NCI-H774 (cell line): ENCODE data around the gene PTPN6.
A peak's percentile ranks its signal among the peaks of the same experiment; 100 is the strongest.

ENCODE experiments used
- DNase-seq: peaks from one replicate; lab custom pipeline; 2025; lab: John Stamatoyannopoulos, UW

PTPN6 gene

DNA sequence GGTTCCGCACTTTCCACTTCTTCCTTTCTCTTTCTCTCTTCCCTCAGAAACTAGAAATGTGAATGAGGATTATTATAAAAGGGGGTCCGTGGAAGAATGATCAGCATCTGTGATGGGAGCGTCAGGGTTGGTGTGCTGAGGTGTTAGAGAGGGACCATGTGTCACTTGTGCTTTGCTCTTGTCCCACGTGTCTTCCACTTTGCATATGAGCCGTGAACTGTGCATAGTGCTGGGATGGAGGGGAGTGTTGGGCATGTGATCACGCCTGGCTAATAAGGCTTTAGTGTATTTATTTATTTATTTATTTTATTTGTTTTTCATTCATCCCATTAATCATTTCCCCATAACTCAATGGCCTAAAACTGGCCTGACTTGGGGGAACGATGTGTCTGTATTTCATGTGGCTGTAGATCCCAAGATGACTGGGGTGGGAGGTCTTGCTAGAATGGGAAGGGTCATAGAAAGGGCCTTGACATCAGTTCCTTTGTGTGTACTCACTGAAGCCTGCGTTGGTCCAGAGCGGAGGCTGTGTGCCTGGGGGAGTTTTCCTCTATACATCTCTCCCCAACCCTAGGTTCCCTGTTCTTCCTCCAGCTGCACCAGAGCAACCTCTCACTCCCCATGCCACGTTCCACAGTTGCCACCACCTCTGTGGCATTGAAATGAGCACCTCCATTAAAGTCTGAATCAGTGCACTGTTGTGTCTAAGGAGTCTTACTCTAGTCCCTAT is 28.0 kb upstream of the PTPN6 start:
- no peak for DNase-seq

DNA sequence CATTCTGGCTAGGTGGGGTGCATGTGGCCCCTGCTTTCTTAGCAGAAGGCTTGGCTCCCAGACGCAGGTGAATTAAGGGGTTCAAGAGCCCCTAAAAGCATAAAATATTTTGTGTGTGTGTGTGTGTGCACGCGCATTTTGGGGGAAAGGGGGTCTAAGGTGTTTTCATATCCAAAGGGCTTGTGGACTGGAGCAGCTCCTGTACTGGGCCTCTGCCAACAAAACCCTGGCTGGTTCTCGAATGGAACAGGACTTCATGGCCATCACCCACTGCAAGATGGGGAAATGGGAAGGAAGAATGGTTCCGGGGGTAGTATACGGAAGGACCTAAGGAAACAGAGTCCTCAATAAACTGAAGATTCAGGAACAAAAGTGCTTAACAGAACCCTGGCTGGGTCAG is 27.3 kb upstream of the PTPN6 start:
- DNase-seq = no peak

DNA sequence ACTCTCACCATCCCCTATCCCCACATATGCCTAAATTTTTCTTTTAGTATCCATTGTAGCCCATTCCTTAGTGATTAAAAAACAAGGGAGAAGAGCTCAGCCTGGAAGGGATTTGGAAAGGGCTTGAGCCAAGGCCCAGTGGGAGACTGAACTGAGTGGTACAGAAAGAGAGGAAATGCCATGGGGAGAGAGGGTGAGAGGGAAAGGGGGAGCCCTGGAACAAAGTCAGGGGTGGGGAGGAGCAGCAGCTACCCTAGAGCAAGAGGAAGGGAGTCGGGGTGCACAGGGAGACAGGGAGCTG is 26.0 kb upstream of the PTPN6 start:
- no peak for DNase-seq

DNA sequence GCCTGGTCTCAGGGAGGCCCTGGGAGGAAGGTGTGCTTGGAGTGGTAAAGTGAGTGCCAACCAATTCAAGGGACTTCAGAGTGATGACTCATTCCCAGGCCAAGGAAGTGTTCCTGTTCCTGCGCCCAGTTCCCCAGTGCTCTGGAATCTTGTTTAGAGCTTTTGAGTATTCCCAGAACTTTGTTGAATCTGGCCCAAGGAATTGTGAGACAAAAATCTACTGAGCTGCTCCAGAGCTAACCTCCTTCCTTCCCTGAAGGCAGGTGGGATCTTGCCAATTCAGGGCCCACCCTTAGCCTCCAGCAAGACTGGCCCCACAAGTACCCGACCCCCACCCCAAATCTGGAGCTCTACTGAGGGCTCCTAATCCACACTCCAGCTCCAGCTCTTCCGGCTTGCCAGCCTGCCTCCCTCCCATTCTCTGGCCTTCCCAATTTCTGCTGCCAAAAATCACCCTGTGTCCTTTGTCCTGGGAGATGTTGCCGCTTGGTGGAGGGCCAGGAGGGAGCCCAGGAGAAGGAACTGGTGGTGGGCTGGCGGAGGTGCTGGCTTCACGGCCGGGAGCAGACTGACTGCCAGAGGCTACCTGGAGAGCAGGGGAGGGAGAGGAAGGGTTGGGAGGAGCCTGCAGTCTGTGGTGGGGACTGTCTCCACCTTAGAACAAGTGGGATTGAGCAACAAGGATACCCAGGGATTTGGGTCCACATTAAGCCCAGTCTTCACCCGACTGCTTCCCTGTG is 25.4 kb upstream of the PTPN6 start:
- DNase-seq = no peak

DNA sequence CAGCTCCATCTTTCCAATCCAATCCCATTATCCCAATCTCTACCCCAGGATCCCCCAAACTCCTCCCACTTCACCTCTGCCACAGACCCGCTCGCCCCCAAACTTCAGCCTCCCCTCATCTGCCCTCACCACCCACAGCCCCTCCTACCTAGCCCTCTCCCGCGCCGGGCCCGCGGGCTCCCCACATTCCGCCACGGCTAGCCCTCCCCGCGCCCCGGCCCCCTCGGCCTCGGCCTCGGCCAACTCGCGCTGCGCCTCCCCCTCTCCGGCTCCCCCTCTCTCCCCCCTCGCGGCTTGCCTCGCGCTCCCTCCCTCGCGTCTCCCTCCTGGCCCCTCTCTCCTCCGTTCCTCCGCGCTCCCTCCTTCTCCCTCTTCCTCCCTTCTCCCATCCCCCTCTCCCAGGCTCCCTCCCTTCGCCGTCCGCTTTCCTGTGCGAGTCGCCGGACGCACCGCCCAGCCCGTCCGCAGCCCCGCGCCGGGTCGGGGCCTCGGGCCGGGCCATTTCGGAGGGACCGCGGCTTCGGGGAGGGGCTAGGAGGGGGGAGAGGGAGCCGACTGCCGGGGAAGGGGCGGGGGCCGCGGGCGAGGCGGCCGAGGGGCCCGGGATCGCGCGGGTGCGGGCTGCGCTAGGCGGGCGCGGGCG is 23.7 kb upstream of the PTPN6 start, which contains the start of gene ATN1:
Gene ATN1, plus strand, starts transcription at position 581 of the 643 bp plus-strand sequence. CDS start 6,043 bp downstream, outside the sequence.
- peak; percentile 49 for DNase-seq

DNA sequence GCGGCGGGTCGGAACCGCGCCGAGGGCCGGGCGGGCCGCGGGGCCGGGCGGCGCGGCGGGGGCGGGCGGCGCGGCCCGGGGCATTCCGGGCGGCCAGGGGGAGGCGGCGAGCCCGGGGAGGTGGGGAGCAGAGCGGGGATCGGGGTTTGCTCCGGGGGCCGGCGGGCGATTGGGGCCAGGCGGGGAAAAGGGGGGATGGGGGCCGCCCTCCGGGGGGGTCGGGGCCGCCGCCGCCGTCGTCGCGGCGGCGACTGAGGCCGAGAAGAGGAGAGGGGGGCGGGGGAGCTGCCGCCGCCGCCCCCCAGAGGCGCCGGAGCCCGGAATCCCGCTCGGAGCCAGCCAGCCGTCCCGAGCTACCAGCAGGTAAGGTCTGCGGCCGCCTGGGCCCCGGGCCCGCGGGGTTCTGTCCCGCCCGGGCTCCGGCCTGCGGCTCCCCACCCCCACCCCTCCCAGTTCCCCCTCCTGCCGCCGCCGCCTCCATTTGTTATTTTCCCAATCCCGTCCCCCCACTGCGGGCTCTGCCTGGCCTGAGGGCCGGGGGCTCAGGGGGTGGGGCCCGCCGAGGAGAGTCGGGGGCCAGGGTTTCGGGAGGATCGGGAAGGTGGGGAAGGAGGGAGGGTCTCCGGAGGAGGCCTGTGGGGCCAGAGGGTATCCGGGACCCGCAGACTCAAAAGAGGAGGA is 23.0 kb upstream of the PTPN6 start:
- DNase-seq = no peak

DNA sequence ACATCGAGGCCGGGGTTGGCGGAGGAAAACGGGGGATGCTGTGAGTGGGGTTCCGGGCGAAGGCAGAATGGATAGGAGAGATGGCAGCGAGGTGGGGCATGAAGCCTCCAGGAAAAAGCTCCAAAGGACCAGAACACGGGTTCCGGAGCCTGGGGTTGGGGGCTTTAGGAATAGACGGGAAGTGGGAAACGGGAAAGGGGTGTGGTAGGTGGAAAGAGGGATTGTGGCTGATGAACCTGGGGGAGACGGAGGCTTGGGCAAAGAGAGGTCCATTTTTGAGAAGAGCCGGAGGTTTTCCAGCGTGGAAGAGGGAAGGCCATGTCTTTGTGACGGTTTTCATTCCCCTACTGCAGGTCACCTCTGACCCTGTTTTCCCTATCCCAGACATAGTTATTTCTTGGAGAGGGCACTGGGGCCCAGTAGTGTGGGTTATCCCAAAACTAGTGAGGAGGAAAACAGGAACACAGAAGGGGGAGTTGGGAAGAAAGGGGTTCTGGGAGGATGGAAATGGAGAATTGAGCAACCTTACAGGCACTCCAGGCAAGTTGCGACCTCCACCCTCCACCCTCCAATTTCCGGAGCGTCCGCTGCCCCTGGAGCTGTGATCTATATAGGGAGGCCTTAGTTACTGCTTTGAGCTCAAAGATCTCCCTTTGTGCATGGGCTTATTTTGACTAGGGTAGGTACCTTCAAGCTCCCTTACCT is 22.3 kb upstream of the PTPN6 start:
- no peak for DNase-seq

DNA sequence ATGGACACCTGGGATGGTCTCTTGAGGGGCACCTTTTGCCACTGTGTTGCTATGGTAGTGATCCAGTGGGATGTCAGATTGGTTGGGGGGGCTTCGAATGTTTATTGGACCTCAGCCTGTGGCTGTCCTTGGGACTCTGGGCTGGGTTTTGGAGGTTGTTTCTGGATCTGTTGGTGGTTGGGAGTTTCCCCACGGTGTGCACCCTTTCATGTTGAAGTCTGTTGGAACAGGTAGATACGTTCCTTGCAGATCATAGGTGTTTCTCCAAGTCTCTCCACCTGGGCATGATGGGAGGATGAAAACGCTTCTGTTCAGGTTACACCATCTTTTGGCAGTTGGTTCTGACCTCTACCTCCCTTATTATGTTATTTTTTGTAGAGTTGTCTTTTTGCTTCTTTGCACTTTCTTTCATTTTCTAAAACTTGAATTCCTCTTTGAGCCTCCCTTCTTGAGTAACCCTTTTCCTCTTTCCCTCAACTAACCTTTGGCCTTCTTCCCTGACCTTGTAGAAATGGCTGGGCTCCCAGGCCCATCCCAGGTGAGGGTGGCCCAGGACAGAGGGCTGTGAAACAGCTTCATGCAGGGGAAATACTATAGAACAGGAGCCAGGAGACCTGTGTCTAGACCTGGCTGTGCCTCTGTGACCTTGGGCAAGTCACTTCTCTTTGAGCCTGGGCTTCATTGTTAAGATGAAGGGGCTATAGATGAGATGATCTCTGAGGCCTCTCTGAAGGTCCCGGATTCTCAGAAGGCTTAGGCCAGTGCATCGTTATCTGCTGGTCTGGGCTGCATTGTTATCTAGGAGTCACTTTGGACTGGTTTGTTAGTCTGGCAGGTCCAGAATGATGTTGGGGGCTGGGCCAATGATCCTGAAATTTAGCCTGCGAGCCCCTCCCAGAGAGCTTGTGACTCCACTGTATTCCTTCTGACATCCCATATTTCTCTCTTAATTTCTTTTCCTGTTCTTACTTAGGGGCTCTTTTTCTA is 21.4 kb upstream of the PTPN6 start:
- no peak for DNase-seq

DNA sequence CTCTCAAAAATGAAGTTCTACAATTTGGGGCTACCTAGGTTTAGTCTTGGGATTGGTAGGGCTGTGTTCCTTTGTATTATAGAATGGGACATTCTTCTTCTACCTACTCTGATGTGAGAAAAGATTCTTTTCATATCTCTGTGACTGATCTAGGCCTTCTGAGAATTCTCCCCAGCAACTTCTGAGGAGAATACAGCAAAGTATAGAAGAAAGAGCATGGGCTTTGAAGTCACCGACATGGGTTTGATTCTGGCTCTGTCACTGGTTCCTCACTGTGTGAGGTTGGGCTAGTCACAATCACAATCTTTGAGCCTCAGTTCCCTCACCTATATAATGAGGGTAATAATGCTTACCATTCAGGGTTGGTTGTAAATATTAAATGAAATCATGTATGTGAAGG is 18.4 kb upstream of the PTPN6 start:
- no peak for DNase-seq

DNA sequence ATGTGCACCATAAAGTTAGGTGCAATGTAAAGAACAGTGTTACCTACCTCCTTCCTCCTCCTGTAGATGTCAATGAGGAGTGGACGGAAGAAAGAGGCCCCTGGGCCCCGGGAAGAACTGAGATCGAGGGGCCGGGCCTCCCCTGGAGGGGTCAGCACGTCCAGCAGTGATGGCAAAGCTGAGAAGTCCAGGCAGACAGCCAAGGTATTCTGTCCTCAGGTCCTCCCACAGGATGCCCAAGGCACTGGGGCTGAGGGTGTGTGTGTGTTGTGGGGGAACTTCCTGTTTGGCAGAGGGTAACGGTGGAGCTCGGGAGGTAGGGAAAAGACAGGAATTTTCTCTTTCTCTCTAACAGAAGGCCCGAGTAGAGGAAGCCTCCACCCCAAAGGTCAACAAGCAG is 17.0 kb upstream of the PTPN6 start:
- no peak for DNase-seq

DNA sequence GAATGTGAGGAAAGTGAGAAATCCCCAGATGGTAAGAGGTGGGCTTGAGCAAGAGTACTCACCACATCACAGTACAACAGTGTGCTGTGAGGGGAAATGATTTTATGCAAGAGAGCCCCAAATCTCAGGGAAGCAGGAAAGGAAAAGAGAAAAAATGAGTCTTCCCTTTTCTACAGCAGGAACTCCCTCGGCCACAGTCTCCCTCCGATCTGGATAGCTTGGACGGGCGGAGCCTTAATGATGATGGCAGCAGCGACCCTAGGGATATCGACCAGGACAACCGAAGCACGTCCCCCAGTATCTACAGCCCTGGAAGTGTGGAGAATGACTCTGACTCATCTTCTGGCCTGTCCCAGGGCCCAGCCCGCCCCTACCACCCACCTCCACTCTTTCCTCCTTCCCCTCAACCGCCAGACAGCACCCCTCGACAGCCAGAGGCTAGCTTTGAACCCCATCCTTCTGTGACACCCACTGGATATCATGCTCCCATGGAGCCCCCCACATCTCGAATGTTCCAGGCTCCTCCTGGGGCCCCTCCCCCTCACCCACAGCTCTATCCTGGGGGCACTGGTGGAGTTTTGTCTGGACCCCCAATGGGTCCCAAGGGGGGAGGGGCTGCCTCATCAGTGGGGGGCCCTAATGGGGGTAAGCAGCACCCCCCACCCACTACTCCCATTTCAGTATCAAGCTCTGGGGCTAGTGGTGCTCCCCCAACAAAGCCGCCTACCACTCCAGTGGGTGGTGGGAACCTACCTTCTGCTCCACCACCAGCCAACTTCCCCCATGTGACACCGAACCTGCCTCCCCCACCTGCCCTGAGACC is 15.6 kb upstream of the PTPN6 start:
- no peak for DNase-seq

DNA sequence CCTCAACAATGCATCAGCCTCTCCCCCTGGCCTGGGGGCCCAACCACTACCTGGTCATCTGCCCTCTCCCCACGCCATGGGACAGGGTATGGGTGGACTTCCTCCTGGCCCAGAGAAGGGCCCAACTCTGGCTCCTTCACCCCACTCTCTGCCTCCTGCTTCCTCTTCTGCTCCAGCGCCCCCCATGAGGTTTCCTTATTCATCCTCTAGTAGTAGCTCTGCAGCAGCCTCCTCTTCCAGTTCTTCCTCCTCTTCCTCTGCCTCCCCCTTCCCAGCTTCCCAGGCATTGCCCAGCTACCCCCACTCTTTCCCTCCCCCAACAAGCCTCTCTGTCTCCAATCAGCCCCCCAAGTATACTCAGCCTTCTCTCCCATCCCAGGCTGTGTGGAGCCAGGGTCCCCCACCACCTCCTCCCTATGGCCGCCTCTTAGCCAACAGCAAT is 14.9 kb upstream of the PTPN6 start:
- no peak for DNase-seq

DNA sequence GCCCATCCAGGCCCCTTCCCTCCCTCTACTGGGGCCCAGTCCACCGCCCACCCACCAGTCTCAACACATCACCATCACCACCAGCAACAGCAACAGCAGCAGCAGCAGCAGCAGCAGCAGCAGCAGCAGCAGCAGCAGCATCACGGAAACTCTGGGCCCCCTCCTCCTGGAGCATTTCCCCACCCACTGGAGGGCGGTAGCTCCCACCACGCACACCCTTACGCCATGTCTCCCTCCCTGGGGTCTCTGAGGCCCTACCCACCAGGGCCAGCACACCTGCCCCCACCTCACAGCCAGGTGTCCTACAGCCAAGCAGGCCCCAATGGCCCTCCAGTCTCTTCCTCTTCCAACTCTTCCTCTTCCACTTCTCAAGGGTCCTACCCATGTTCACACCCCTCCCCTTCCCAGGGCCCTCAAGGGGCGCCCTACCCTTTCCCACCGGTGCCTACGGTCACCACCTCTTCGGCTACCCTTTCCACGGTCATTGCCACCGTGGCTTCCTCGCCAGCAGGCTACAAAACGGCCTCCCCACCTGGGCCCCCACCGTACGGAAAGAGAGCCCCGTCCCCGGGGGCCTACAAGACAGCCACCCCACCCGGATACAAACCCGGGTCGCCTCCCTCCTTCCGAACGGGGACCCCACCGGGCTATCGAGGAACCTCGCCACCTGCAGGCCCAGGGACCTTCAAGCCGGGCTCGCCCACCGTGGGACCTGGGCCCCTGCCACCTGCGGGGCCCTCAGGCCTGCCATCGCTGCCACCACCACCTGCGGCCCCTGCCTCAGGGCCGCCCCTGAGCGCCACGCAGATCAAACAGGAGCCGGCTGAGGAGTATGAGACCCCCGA is 14.3 kb upstream of the PTPN6 start:
- DNase-seq = no peak

DNA sequence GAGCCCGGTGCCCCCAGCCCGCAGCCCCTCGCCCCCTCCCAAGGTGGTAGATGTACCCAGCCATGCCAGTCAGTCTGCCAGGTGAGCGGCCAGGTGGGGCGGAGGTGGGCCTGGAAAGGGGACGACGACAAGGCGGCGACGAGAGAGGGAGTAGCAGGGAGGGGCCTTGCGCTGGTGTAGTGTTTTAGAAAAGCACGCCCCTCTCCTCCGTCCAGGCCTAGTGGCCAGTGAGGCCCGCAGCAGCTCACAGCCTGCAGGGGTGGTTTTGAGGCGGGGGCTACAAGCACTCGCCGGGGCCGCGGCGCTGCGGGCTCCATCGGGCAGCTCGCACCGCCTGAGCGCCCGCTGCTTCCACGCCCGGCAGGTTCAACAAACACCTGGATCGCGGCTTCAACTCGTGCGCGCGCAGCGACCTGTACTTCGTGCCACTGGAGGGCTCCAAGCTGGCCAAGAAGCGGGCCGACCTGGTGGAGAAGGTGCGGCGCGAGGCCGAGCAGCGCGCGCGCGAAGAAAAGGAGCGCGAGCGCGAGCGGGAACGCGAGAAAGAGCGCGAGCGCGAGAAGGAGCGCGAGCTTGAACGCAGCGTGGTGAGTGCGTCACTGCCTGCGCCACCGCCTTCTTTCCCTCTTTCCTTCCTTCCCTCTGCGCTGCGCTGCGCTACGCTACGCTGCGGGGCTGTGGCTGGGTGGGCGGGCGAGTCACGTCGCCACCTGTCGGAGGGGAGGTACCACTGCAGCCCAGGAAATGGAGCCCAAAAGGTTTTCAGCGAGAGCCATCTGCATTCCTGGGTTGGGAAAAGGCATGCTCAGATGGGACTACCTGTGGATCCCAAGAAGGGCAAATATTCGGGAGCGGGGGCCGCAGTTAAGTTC is 13.4 kb upstream of the PTPN6 start:
- DNase-seq = peak; percentile 98

DNA sequence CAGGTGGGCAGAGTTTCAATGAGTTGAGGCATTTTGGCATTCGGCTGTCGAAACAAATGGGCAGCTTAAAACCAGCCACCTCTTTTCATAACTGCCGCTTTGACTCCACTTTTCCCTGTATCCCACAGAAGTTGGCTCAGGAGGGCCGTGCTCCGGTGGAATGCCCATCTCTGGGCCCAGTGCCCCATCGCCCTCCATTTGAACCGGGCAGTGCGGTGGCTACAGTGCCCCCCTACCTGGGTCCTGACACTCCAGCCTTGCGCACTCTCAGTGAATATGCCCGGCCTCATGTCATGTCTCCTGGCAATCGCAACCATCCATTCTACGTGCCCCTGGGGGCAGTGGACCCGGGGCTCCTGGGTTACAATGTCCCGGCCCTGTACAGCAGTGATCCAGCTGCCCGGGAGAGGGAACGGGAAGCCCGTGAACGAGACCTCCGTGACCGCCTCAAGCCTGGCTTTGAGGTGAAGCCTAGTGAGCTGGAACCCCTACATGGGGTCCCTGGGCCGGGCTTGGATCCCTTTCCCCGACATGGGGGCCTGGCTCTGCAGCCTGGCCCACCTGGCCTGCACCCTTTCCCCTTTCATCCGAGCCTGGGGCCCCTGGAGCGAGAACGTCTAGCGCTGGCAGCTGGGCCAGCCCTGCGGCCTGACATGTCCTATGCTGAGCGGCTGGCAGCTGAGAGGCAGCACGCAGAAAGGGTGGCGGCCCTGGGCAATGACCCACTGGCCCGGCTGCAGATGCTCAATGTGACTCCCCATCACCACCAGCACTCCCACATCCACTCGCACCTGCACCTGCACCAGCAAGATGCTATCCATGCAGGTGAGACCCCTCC is 12.6 kb upstream of the PTPN6 start:
- DNase-seq = no peak

DNA sequence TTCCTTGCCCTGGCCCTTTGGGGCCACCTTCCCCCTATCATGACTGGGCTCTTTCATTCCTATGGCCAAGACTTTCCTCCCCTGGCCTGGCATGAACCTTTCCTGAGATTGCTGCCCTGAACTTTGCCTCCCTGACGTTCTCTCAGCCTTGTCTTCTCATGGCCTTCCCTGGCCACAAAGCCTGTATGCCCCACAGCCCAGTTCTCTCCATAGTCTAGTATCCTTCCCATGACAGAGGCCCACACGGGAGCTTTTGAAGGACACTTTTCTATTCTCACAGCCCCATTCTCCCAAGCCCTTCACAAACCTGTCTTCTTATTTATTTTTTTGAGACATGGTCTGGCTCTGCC is 12.0 kb upstream of the PTPN6 start:
- no peak for DNase-seq

DNA sequence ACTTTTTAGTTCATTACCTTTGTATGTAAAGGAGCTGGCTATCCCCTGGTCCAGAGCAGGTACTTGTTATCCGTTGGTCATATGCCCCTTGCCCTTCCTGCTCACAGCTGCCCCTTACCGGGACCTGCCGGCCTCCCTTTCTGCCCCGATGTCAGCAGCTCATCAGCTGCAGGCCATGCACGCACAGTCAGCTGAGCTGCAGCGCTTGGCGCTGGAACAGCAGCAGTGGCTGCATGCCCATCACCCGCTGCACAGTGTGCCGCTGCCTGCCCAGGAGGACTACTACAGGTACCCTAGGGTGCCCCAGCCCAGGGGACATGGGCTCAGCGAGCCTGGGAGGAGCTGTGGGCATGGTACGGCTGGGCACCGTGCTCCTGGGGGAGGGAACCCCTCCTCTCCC is 9.9 kb upstream of the PTPN6 start:
- DNase-seq = no peak
